Stimulated activated CD4-positive, alpha-beta T cell treated with anti-CD3 and anti-CD28 coated beads, Interleukin-1b, Interleukin-23, amount 100 ng/mL, for 1 hour (primary cell): ENCODE data around the gene OLFML1.

Source experiments
- DNase-seq, 2 donors: peaks; one replicate each; pipeline ENCODE4 v3.0.0-alpha.2; 2020; ENCODE audit warnings: low read depth in 2 of 2

OLFML1 gene

DNA sequence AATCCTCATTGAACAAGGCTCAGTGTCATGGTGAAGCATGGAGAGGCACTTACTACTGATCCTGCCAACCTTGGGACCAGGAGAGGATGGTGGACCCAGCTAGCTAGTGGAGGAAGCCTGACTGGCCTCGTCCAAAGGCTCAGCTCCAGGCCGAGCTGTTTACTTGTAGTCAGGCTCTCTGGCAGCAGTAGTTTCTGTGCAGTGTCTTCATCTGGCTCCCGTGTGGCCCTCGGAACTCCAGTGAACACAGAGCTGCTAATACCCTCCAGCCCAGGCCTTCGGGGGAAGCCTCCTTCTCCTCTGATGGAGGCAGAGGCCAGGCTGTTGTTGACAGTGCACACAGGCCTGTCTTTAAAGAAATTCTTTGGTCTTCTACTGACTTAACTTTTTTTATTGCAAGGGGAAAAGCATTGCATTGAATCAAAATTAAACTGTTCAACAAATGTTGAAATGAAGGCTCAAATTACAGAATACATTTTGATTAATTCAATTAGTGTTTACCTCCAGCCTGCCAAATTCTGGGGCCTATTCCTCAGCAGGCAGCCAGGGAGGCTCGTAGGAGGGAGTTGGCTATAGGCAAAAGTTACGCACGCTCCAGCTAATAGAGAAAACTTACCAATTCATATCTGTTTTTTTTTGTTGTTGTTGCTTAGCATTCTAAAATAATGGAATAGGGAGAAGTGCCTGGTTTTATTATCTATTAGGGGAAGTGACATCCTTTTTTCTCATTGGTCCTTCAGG is 47.3 kb downstream of the OLFML1 start:
- DNase-seq = no peak

DNA sequence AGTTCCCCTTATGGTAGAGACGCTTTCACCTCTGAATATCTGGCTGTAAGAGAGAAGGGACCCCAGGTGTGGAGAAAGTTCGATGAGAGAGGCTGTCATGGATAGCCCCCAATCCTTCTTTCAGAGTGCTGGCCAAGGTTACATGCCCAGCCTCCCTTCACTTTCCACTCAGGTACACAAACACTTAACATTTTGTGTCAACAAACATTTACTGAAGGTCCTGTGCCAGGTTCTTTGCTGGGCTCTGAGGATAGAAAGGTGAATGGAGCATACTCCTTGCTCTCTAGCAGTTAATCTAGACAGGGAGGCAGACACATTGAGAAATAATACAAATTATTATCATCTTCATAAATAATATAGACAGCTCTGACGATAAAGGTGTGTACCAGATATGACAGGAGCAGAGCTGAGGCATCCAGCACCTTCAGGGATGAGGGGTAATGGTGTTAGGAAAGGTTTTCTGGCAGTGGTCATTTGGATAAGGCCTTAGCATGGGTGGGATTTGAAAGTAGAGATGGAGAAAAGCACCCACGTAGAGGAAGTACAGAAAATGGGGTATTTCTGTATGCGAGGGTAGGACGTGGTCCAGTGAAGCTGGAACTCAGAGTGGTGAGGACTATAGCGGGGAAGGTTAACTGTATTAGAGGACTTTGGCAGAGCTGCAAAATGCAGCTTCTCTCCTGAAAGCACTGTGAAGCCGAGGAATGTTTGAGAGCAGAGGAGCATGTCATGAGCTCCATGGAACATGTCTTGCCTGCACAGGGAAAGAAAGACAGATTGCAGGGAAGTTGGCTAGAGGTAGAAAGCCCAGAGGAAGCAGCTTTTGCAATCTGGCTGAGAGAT is 48.1 kb downstream of the OLFML1 start:
- DNase-seq = no peak

DNA sequence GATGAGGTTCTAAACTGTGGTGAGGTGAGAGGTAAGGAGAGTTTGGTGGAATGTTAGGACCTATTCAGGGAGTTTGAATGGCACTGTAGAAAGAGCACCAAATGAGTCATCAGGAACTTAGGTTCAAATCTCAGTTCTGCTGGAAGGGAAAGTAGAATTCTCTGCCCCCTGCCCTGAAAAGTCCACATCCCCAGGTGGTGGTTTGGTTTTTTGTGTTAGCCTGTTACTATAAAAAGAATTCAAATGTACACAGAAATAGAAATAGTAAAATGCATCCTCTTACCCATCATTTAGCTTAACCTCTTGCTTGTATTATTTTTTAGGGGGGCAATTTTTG is 48.7 kb downstream of the OLFML1 start:
- DNase-seq = no peak

DNA sequence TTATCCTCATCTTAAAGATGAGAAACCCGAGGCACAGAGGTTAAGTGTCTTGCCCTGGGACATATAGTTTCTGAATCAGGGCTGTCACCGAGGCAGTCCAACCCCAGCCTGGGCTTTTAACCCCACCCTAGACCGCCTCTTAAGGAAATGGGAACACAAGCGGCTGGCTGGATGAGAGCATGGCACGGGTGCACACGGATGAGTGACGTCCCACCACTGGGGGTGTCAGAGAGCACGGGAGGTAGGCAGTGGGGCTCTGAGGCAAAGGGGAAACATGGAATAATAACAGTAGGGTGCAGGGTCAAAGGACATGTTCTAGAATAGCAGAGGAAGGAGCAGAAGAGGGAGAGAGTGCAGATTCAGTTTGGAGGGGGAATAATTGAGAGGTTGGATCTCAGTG is 50.8 kb downstream of the OLFML1 start:
- no peak for DNase-seq

DNA sequence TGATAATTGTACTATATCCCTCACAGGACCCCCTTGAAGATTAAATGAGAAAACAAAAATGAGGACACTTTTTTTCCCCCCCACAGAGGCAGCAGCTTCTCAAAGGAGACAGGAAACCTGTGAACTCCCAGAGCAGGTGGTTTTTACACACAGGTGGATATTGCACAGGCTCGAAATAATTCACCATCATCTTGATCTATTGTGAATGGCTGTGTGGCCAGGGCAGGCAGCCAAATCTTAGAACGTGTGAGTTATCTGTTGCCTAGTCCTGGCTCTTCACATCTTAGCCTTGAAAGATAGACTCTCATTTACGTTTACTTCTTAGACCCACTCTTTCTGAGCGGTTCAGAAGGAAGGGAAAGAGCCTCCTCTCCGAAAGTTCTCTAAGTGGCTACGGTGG is 52.0 kb downstream of the OLFML1 start:
- DNase-seq = no peak

DNA sequence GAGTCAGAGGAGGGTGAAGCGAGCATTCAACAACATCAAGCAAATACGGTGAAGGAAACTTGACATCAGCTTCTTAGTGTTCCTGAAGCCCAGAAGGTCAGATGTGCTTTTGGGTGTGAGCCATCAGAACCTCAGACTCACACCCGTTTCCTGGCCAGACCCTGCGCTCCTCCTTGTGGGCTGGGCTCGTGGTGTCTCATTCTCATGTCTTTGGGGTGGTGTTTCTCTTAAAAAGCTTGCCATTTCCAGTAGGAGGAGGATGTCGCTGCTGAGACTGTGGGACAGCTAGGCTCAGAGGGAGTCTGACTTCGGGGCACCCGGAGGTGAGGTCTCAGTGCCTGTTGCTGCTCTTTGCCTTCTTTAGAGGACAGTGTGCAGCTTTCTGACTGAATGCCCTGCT is 52.7 kb downstream of the OLFML1 start:
- DNase-seq = no peak

DNA sequence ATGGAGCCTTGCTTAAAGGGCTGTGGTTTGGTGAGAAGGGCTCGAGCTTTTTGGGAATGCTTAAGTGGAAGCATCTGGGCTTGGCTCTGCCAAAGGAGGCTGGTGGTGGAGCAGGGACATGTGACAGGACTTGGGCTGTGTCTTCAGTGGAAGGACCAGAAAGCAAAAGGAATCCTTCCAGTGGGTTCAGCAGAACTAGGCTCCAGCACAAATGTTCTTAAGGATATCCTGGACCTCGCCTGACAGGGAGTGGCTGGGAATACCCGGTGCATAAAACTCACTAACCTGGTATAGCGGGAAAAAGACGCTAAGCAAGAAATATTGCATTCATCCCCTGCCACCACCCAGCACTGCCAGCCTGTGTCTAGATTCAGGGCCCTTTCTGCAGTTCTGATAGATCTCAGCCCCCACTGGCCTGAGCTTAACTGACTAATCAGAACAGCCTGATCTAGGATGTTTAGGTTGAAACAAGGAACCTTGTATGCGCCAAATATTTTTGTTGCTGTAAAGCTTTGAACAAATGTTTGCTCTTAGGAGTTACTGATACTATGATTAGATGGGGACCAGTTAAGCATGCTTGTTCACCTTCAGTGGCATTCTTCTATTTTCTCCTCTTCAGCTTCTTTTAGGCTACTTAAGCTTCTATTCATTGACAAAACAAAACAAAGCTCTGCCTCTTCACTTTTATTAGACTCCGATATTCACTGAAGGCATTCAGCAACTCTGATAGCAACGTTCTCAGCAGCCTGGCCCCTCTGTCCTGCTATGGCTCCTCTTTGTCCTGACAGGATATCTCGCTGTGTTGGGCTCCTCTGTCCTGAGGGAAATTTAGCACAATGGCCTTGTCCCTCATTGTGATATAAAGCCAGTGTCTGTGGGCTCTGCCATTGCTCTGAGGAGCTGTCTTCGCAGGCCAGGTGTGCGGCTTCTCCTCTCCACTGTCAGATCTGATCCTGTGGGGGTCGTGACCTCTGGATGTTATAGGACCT is 53.5 kb downstream of the OLFML1 start:
- no peak for DNase-seq

DNA sequence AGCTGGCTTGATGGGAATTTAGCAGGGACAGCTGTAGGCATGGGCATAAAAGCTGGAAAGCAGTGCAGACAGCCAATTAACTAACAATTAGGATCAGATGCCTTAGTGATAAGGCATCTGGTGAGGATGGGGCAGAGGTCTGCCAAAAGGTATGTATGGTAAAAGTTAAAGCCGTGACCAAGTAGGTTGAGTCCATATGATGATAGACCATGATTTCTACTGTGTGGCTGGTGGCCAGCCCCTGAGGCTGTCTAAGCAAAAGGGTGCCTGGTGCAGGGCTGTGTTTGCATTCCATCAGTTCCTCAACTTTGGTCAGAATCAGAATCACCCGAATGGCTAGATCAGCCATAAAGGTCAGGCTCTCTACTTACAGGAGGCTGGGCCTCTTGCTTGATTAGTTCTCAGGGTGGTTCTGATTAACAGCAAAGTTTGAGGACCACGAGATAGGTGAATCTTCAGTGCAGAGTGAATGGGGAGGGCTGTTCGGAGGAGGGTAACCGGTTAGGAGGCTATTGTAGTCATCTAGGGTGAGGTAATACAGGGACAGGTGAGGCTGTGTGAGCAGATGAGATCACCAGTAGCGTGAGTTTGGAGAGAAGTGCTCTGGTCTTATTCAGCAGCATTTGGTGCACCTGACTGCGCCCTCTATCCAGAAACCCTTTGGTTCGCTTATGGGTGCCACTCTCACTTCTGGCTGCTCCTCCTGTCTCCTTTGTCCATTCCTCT is 55.7 kb downstream of the OLFML1 start:
- DNase-seq = no peak

DNA sequence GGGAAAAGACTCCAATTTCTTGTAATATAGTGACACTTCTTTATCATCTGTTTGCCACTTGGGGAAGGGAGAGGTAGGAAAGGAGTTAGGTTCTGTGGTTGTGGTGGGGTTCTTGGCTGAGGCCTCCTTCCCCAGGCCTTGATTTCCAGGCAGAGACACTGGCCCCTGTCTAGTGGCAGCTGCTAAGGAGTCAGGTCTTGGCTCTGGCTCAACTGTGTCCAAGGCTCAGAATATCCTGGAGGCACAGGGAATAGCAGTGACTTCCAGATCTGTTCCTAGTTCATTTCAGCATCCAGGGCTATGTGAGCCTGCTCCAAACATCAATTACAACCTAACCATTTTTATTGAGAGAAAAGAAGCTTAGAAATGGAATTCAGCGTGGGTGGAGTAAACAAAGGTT is 58.0 kb downstream of the OLFML1 start:
- DNase-seq = no peak

DNA sequence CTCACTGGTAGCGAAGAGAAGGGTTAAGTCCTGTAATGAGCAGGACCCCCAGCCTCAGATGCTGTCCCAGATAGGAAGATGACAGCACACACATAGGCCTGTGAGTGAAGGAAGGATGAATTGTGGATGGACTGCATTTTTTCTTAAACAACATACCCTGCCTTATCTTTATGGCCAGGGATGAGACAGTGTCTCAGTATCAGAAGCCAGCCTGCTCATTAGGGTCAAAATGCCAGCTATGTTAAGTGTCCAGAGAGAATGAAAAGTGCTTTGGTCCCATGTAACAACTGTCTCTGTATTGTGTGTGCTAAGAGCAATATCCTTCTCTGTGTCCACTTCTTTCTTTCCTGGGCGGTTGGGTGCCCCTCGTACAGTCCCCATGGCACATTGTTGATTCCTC is 58.7 kb downstream of the OLFML1 start:
- no peak for DNase-seq

DNA sequence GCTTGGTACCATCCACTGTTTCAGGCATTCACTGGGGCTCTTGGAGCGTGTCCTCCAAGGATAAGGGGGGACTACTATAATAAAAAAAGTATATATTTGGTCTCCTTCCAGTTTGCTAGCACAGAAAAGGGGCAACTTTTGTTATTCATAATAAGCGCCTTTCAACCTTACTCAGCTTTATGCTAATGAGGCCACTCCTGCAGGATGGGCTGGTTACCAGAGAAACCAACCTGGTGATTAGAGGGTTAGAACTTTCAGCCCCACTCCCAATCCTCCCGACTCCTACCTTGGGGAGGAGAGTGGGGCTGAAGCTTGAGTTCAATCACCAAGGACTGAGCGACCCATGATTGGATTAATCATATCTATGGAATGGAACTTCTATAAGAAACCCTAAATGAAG is 60.3 kb downstream of the OLFML1 start:
- DNase-seq = no peak

DNA sequence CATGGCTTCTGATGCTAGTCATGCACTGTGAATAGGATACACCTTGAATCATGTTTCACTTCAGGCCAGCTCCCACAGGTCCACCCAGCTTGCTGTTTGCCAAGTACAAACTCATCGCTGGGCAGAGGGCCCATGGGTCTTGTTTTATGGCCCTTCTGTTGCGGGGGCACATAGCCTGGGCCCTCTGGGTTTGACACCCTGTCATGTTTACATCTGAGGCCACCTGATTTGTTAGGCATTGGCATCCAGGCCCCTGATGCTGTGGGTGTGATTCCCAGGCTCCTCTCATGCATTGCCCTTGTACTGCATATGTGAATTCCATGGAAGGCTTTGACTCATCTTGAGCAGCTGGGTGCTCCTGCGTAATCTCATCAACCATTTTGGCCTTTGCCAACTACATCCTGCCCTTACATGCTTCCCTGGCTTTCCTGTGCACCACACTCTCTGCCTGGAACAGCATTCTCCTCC is 61.1 kb downstream of the OLFML1 start:
- DNase-seq = no peak

DNA sequence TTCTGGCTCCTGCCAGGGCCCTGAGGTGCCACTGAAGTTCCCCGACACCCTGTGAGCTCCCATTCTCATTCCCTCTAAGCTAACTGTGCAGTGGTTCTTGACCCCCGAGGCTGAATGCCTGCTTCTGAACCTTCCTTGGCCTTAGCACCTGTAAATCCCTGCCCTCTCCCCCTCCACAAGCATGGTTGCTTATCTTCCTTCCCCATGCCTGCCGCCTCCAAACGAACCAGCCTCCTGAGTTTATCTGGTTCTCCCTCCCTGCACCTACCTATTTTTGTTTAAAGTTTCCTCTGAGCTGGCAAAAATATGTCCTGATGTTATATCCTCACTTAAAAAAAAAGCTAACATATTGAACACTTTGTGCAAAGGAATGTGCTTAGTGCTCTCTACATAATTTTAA is 62.4 kb downstream of the OLFML1 start:
- no peak for DNase-seq

DNA sequence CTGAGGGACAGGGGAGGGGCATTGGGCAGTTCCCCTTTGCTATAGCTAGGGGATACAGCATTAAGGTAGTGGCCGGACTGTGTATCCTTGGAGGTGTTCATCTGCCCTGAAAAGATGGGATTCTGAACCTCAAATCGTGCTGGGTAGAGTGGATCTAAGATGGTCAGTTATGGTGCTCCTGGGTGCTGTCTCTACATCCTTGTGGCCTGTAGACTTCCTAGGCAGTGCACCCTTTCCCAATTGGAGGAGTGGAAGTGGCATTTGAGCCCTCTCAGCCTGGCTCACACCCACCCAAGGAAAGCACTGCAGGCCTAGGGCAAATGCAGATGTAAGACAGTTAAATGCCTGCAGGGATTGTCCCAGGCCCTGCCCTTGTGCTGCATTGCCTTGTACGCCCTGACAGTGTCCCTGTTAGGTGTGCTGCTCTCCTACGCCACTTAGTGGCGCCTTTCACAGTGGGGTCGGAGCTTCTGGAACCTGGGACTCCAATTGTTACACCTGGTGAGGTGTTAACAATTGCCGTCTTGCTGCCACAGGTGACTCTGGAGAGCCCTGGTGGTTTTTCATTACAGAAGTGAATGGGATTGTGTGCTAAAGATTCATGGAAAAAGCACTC is 63.5 kb downstream of the OLFML1 start:
- DNase-seq = no peak

DNA sequence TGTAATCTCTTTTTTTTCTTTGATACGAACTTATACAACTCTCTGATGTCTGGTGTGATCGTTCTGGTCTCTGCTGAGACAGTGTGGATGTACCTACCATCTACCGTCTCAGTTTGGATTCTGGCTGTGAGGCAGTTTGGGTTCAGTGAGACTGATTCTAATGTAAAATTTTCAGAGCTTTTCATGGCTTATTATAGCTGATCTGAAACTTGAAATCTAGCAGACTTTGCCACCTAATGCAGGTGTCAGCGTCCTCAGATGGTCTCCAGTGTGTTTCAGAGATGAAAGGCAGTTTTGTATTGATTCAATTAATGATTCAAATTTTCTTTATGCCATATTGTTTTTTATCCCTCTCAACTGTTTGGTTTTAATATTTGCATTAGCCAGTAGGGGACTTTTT is 64.4 kb downstream of the OLFML1 start:
- no peak for DNase-seq

DNA sequence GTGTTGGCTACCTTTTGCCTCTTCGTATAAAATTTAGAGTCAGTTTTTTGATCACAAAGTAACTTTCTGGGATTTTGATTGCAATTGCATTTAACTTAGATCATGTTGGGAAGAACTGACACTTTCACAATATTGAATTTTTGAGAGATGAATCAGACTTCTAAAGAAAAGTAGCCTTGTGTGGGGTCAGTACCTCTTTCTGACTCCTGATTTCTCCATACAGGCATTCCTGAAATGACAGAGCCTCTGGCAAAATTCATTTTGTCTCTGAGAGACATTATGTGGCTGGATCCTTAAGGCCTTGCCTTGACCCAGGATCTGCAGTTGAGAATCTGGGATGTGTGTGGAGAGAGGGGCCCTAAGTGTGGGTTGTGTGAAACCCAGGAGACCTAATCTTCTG is 66.3 kb downstream of the OLFML1 start:
- no peak for DNase-seq

DNA sequence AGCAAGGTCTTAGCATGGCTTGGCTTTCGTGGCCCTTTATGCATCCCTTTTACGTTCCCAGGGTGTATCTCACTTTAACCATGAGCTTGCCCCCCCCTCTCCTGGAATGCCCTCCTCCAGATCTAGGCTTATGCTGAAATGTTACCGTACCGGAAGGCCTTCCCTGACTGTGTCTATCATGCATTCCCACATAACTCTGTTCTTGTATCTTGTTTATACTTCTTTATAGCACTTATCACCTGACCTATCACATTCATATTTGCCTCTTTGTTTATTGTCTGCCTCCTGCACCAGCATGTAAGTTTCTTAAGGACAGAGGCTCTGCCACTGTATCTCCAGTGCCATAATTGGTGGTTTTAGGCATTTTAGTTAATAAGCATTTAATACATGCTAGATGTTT is 67.4 kb downstream of the OLFML1 start:
- no peak for DNase-seq

DNA sequence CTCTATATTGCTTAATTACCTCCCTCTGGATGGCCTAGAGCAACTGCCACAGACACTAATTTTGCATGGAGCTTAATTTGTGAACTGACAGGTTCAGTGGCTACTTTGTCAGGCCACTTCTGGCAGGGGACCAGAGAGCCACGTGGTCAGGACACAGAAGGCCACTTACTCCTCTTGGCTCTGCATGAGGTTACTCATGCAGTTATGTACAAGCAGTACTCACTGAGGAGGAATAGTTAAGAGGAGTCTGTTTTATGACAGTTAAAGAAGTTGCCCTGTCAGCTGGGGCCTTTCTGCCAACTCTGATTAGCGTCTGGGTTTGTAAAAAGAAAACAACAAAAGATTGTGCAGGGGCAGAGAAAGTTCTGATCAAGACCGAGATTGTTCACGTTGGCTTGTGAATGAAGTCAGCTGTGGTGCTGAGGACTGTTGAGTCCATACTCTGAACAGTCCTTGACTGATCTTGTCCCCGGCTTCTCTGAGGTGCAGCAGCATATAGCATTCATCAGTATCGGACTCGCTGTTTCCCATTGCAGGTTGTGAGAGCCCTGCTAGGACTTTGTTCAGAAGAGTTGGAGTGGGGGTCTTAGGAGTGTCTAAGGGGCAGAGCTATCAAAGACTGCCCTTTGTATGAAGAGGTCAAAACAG is 69.9 kb downstream of the OLFML1 start:
- DNase-seq = no peak

DNA sequence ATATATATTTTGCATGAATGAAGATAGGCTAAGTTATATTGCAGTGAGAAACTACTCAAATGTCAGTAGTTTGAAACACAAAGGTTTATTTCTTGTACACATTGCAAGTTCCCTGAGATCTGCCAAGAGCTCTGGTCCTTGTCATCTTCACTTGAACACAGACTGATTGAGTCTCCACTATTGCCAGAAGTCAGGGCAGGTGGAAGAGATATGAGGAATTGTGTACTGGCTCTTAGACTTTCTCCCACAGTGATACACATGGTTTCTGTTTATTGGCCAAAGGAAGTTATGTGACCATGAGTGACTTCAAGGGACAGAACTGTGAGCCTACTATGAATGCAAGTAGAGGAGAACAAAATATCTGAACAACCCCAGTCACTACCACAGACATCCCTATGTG is 72.7 kb downstream of the OLFML1 start:
- no peak for DNase-seq
